Measurements from ENCODE around the gene INO80.

The INO80 gene

DNA sequence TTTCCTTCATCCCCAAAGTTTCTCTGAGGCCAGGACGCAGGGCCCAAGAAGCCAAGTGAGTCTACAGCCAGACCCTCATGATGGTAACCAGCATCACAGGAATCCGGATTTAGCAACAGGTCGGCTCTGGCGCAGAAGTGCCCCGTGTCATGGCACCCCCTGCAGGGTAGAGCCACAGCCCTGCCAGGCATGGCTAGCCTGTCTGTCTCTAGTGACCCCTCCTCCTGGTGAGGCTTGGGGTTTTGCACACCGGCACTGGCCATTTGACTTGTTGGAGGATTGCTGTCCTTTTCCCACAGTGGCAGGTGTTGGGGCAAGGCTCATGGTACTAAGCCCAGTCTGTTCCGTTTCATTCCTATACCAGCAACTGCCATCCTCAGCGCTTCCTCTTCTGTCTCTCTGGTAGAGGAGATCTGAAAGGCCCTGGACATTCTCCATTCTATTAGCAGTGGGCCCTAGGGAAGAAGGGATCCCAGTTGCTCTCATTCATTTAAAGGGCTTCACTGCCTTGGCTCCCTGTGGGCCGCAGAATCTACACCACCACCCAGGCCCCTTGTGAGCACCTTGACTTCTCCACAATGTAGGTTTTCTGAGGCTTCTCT, 172.2 kb downstream of the INO80 start:
- no peak for DNase-seq

DNA sequence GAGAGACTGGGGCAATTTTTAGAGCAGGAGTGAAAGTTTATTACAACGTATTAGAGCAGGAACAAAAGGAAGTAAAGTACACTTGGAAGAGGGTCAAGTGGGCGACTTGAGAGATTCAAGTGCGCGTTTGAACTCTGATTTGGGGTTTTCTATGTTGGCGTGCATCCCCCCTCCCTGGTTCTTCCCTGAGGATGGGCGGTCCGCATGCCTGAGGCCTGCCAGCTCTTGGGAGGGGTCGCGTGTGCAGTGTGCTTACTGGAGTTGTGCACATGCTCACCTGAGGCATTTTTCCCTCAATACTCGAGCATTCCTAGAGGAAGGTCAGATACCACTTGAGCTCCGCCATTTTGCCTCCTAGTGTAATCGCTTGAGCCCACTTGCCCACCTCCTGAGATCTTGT, 173.2 kb downstream of the INO80 start:
- no peak for DNase-seq

DNA sequence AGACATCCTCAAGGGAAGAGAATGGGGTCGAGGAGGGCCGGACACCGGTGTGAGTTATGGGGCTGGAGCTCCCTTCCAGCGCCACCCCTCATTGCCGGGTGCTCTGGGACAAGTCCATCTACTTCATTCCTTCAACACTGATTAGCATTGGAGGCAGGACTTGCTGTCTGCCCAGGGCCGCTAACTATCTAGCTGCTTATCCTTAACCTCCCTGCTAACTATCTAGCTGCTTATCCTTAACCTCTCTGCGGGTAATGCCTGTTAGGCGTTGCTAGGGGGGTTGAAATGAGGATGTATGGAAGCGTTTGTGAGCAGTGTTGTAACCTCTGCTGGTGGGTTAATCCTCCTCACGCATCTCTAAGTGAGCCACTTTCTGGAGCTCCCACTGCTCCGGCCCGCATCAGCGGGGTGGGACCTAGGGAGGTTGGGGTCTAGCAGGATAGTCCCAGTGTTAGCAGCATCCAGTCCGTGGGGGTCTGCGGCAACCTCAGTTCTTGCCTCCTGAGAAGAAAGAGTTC, 173.7 kb downstream of the INO80 start:
- DNase-seq = no peak

DNA sequence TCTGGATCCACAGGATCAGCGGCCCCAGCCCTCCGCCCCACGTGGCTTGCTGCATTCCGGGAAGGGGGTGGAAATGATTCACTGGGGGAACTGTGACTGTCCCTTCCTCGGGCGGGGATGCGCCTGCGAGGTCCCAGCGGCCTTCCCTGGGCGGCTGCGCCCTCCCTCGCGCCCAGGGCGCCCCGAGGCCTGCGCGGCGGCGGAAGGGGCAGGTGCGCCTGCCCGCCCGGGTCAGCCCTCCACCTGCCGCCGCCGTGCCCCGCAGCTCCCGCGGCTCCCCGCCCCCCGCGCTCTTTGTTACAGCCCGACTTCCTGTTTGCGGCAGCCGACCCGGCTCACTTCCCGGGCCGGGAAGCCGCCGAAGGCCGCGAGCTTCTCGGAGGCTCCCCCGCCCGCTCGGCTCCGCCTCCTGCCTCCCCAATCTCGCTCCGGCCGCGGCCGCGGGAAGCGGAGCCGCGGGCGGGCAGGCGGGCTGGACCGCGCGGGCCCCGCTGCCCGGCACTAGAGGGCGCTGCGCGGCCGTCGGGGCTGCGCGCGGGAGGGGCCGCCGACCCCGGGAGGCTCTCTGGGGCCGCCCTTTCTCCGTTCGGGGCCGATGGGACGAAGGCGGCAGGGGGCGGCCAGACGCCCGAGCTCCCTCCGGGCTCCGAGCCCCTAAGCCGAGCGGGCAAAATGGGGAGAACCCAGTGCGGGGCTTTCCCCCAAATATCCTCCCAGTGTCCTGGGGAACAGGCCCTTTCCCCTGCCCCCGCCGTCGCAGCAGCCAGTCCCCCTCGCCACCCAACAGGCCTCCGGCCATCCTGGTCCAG, 174.3 kb downstream of the INO80 start:
- DNase-seq = no peak

DNA sequence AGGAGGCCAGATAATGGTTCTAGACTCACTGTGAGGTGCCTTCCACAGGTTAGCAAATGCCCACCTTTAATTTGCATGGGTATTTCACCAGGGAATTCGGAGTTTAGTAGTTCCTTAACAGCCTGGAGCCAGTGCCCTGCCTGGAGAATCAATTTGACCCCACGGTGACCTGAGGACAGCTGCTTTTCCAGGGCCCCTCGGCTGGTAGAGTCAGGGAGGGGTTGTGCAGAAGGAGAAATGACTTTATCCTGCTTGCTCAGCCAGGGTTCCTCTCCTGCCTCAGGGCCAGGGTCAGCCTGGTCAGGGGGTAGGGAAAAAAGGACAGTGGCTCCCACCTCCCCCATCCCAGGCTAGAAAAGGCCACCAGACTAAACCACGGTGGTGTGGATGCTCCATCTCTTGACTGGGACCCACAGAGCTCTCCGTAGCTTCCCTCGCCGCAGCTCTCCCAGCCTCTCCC, 175.0 kb downstream of the INO80 start:
- no peak for DNase-seq

DNA sequence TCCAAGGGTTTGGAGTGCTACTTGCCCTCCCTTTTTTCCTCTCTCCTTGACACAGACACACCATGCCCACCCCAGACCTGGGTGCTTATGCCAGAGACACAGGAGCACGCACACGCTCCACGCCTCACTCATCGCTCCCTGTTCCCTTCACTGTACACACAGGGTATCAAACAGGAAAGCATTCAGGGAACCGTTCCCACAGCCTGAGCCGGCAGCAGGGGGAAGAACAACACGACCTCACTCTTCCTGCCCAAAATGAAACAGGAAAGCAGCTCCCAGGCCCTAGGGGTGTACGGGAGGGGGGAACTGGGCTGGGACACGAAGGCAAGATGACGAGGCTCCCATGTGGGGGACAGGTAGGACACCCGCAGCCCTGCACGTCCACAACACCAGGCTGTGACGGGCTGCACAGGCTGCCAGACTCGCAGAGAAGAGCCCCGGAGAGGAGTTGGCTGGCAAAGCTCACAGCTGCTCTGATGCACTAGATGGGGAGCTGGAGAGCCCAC, 175.7 kb downstream of the INO80 start:
- no peak for DNase-seq

DNA sequence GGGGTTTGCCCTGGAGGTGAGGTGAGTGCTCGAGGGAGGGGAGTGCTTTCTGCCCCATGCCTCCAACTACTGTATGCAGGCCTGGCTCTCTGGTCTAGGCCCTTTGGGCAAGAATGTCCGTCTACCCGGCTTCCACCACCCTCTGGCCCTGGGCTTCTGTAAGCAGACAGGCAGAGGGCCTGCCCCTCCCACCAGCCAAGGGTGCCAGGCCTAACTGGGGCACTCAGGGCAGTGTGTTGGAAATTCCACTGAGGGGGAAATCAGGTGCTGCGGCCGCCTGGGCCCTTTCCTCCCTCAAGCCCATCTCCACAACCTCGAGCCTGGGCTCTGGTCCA, 177.6 kb downstream of the INO80 start:
- DNase-seq = no peak

DNA sequence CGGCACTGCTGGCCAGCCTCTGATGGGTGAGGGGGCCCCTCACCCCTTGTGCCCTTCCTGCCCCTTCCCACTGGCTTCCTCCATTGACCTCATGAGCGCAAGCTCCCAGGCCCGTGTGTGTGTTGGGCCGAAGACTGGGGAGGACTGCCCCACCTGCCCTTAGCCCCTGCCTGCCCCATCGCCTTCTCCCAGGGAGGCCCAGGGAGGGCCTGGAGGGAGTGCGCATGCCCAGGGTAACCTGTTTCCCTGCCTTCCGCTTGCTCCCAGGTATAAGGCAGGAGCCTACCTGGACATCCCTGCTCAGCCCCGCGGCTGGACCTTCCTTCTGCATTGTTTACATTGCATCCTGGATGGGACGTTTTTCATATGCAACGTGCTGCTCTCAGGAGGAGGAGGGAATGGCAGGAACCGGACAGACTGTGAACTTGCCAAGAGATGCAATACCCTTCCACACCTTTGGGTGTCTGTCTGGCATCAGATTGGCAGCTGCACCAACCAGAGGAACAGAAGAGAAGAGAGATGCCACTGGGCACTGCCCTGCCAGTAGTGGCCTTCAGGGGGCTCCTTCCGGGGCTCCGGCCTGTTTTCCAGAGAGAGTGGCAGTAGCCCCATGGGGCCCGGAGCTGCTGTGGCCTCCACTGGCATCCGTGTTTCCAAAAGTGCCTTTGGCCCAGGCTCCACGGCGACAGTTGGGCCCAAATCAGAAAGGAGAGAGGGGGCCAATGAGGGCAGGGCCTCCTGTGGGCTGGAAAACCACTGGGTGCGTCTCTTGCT, 178.1 kb downstream of the INO80 start:
- no peak for DNase-seq

DNA sequence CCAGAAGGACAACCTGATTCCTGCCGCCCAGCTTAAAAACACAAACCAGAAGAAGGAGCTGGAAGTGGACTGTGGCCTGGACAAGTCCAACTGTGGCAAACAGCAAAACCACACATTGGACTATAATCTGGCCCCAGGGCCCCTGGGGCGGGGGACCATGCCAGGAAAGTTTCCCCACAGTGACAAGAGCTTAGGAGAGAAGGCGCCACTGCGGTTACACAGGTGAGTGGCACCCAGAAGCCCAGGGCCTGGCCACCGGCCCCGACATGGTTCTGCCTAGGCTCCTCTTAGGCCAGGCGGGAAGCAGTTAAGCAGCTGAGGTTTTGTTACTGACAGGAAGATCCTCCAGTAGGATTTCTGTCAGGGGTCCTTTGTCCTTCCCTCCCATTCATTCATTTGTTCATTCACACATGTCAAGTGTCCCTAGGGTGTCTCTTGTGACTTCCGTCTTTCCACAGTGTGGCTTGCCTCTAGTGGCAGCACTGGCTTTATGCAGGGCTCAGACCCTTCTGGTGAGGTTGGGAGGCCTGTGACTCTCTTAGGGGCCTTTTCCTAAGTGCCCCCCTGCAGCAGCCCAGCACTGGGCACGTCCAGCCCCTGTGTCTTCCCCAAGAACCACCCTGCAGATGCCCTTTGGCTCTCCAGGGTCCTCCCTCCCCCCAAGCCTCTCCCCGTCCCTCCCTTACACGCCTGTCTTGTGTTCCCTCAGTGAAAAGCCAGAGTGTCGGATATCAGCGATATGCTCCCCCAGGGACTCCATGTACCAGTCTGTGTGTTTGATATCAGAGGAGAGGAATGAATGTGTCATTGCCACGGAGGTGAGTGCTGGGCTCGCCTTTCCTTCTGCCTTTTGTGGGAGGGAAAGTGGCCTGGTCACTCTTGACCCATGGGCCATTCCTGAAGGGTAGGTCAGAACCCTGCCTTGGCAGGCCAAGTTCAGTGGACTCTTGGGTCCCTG, 179.1 kb downstream of the INO80 start:
- peak; percentile 87 for DNase-seq

DNA sequence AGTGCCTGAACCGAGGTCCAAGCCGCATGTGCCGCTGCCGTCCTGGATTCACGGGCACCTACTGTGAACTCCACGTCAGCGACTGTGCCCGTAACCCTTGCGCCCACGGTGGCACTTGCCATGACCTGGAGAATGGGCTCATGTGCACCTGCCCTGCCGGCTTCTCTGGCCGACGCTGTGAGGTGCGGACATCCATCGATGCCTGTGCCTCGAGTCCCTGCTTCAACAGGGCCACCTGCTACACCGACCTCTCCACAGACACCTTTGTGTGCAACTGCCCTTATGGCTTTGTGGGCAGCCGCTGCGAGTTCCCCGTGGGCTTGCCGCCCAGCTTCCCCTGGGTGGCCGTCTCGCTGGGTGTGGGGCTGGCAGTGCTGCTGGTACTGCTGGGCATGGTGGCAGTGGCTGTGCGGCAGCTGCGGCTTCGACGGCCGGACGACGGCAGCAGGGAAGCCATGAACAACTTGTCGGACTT, 179.8 kb downstream of the INO80 start:
- no peak for DNase-seq

DNA sequence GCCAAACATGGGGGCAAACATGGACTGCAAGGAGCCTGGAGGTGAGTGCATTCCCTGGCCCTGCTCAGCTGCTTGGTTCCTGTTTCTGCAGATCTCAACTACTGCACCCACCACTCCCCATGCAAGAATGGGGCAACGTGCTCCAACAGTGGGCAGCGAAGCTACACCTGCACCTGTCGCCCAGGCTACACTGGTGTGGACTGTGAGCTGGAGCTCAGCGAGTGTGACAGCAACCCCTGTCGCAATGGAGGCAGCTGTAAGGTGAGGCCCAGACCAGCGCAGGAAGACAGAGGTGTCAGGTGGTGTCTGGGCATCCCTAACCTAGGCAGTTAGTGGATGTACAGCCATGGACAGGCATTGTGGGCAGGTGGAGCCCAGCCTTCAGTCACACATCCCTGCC, 181.6 kb downstream of the INO80 start:
- no peak for DNase-seq

DNA sequence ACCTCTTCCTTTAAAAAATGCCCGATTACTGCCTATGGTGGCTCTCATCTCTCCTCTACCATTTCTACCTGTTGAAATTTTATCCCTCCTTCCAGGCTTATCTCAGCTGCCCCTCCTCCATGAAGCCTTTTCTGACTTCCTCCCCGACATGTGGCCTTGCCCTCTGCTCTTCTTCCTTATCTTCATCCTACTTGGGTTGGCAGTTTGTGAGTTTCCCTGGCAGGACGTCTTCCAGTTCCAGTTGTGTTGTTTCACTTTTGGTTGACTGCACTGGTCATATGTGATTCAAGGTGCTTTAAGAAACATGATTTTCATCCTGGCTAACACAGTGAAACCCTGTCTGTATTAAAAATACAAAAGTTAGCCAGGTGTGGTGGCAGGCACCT, 182.6 kb downstream of the INO80 start:
- DNase-seq = no peak

DNA sequence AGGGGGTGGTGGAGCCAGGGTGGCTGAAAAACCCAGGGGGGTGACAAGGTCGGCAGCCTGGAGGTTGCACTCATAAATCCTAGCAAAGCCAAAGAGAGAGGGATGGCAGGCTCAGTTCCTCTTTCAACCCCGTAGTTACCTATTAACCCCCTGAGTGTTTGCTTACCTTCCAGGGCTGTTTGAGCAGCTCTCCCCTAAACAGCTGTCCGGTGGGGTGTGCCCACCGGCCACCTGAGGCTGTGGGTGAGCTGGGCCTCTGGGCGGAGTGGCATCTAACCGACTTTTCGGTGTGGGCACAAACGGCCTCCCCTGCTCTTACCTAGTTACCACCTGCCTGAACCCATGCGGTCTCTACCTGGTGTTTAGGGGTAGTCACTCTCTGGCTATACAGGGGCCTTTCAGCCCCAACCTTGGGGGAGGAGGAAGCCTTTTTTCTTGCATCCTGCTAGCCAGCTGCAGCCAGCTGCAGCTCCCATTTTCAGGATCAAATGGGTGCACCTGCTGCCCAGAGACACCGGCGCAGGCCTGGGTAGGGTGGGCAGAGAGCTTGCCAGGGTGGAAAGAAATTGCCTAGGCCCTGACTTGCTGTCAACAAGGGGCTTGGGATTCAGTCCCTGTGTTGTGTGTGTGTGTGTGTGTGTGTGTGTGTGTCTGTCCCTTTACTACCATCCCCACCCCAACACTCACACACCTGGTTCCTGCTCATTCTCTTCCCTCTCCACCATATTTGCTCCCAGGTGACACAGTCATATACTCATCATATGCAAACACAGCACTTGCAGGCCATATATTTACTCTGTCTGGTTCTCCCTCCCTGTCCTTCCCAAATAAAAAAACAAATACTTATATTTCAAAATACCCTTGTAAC, 183.2 kb downstream of the INO80 start:
- no peak for DNase-seq

DNA sequence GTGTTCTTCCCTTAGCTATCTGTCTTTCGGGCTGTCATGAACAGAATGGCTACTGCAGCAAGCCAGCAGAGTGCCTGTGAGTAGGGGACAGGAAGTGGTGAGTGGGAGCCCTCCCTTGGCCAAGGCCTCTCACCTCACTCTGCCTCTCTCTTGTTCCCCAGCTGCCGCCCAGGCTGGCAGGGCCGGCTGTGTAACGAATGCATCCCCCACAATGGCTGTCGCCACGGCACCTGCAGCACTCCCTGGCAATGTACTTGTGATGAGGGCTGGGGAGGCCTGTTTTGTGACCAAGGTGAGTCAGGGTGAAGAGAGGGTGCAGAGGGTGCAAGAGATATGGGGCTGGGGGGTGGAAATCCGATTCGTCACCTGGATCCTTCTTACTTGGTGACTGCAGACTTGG, 183.9 kb downstream of the INO80 start:
- no peak for DNase-seq

DNA sequence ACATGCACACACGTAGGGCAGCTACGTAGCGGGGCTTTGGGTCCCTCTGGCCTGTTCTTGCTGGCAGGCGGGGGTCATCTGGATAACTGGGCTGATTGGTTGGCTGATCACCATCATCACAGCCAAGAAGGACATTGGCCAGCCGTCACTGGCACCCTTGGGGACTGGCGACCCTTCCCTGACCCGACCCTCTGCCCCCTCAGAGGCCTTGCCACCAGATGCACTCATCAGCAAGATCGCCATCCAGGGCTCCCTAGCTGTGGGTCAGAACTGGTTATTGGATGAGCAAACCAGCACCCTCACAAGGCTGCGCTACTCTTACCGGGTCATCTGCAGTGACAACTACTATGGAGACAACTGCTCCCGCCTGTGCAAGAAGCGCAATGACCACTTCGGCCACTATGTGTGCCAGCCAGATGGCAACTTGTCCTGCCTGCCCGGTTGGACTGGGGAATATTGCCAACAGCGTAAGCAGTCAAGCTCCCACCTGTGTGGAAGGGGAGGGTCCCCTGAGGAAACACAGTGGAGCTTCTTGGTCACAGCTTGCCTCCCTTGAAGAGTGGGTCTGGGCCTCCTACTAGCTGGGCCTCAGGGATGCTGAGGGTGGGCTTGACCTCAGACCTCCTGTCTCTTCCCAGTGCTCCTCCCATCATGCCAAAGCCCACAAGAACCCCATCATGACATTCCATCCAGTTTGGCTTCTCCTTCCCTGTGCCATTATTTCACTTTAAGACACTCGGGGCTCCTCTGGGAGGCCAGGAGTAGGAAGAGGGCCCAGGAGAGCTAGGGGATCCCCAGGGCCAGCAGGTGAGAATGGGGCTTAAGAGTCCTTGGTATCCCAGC, 184.6 kb downstream of the INO80 start:
- no peak for DNase-seq

DNA sequence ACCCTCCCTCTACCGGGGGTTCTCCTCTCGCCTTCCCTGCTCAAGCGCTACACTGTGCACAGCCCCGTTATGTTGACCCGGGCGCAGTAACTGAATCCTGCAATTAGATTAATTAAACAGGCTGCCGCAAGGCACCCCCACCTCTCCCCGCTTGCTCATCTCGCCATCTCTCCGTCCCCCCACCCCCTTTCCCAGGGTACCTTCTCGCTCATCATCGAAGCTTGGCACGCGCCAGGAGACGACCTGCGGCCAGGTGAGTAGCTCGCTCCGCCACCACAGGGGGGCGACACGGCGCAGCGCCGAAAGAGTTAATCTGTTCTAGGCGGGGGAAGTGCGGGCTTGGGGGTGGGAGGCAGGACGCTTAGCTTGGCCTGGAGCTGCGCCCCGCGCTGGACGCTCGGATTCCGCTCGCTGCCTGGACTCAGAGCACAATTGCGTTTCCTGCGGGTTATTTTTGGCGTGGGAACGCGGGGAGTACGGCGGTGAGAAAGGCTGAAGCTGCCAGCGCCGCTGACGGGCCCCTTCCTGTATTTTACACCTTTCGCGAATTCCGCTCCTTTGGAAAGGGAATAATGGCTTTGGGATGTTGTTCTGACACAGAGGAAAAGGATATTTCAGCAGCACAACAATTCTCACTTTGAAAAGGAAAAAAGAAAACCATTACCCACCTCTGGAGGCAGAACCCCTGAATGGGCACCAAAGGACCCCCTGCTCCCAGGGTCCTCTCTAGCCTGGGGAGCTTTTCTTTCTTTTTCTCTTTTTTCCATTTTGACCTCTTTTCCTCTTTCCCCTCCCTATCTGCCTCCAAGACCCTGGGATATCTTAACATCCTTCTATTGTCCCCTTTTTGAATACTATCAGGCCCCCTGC, 185.4 kb downstream of the INO80 start:
- DNase-seq = no peak

DNA sequence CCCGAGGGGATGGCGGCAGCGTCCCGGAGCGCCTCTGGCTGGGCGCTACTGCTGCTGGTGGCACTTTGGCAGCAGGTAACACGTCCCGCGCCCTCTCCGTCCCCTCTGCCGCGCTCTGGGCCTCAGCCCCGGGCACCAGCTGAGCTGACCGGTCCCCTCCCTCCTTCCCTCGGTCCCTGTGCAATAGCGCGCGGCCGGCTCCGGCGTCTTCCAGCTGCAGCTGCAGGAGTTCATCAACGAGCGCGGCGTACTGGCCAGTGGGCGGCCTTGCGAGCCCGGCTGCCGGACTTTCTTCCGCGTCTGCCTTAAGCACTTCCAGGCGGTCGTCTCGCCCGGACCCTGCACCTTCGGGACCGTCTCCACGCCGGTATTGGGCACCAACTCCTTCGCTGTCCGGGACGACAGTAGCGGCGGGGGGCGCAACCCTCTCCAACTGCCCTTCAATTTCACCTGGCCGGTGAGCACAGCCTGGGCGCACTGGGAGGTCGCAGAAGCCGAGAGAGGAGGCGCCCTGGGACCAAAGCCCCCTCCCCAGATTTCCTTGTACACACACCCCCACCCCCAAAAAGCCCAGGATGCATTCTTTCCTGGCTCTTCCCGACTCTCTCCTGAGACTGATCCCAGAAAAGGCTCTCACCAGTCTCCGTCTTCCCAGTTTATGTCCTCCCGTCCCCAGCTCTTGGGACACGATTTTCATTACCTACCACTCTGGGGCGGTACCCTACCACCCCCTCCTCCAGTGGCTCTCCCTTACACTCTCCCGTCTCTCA, 186.2 kb downstream of the INO80 start:
- DNase-seq = no peak

Data from NCI-H1436 treated with DMSO at 0.1 percent for 48 hours (cell line).